GM10266 (cell line): ENCODE measurements around the gene FGF11.

Experiments used
- DNase-seq: peaks from one replicate; pipeline ENCODE4 v3.0.0; 2012; ENCODE audit errors: extremely low spot score
- CTCF ChIP-seq: IDR thresholded peaks from 2 replicates; pipeline ENCODE4 v1.5.1; 2012; ENCODE audit warnings: mild to moderate bottlenecking, low read depth; ENCODE audit not compliant: control insufficient read depth, insufficient read depth; ENCODE audit errors: missing control alignments

FGF11 gene

DNA sequence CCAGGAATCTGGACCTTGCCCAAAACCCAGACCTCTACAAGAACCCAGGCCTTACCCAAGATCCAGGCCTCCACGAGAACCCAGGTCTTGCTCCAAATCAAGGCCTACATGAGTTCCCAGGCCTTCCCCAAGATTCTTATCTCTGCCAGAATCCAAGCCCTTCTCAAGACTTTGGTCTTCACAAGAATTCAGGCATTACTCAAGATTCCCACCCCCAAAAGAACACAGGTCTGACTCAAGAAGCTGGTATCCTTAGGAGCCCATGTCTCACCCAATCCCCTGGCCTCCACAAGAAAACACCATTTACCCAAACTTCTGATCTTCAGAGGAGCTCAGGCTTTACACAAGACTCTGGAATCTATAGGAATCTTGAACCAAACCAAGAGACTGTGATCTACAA, 8.1 kb upstream of the FGF11 start:
- no peak for TF ChIP-seq CTCF

DNA sequence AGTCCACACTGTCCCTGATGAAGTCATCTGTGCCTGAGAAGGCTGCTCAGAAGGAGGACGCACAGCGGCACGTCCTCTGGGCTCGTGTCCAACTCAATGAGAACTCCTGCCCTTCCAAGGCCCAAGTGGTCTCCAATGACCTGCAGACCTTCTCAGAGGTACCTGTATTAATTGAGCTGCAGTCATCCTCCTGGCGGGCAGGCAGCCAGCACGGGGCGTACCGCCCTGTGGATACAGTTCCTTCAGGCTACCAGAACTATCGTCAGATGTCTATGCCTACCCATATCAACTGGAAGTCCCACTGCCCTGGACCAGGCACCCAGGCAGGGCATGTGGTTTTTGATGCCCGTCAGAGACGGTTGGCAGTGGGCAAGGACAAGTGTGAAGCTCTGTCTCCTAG, 7.0 kb upstream of the FGF11 start:
- no peak for DNase-seq
- no peak for TF ChIP-seq CTCF

More for the DNA sequence above, 8.1 kb upstream of the FGF11 start:
- DNase-seq = no peak

GRCh38 chr17:7435676-7436555, 3.4 kb upstream of the FGF11 start:
- DNase-seq = peak; percentile 61
- peak; percentile 27 for TF ChIP-seq CTCF

DNA sequence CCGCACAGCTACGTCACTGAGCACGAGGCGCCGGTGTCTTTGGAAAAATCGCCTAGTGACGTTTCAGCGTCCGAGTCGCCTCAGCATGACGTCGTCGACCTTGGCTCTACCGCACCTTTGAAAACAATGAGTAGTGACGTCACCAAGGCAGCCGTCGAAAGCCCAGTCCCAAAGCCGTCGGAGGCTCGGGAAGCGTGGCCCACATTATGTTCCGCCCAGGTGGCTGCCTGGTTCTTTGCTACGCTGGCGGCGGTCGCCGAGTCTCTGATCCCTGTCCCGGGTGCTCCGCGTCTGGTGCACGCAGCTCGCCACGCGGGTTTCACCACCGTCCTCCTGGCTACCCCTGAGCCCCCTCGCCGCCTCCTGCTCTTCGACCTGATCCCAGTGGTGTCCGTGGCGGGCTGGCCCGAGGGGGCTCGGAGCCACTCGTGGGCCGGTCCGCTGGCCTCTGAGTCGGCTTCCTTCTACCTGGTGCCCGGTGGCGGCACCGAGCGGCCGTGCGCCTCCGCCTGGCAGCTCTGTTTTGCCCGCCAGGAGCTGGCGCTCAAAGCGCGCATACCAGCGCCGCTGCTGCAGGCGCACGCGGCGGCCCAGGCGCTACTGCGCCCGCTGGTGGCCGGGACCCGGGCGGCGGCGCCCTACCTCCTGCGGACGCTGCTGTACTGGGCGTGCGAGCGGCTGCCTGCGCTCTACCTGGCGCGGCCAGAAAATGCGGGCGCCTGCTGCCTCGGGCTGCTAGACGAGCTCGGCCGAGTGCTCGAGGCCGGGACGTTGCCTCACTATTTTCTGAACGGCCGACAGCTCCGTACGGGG, 2.5 kb upstream of the FGF11 start:
- DNase-seq = peak; percentile 85
- TF ChIP-seq CTCF = peak; percentile 97

- TF ChIP-seq CTCF = no peak
- no peak for DNase-seq
These were observed 1.9 kb upstream of the FGF11 start for GRCh38 chr17:7437369-7437863.

DNA sequence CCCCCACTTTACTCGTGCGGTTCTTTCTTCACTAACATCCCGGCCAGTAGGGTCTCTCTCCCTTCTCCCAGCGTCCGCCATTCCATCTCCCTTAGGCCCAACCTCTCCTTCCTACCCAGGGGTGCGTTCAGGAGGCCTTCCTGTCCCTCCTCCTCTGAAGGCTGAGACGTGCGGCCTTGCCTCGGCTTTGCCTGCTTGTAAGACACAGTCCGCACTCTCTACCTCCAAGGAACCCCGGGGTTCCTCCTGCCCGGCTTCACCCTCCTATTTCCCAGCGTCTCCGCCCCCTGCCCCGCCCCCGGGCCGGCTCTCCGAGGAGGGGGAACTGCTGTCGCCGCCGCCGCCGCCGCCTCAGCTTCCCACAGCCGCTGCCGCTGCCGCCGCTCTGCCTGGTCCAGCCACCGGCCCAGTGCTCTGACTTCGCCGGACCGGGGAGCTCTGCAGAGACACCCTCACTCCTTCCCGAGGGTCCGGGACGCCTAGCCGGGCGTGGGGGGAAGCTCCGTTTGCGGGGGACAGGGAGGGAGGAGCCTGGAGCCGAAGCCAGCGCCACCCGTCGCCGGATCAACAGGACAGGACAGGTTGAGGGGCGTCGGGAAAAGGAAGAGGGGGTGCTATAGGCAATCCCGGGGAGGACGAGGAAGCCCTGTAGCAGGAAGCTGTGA, 1.2 kb upstream of the FGF11 start:
- DNase-seq = peak; percentile 76
- TF ChIP-seq CTCF = no peak
